ENCODE data around the gene RASL11A. TPM values are rescaled to one million over a fixed set of nuclear protein-coding genes. Genes with fewer than 3 reads are reported as not detected.
A peak's percentile ranks its signal among the peaks of the same experiment; 100 is the strongest.

Gene RASL11A
- total and polyA plus RNA-seq, 12 donors, result 3.4 to 28.4 (median 9.2) TPM

- Histone ChIP-seq H3K27me3 (no peaks in the 10 kb centered on the region), H3K36me3 (replicated peaks in 1 of 2) (peaks cover 0 to 21% of the 10 kb centered on the region in 2 donors), H3K9me3 (replicated peaks in 1 of 3) (no peaks in the 10 kb centered on the region), H3K27ac (peak overlapping the region; percentile 80 to 99 (median 91)), H3K4me1 (replicated peaks in 1 of 2) (peaks cover 10 to 45% of the 10 kb centered on the region in 2 donors), H3K4me3 (peak overlapping the region; percentile 30 to 80 (median 66))
- WGBS, 4 donors, result 1% methylated on average over 9 of the region's 9 CpGs
- DNase-seq, result no peak
- intact Hi-C loops (cut with DNase I), result no loop called here
- TF ChIP-seq CTCF (IDR thresholded peaks at IDR 0.05) (no peak), POLR2A (IDR thresholded peaks at IDR 0.05) (no peak)
Observed at GRCh38 chr13:27250833-27251165, 19.8 kb upstream of the RASL11A start.

GRCh38 chr13:27251166-27252091, 19.2 kb upstream of the RASL11A start, which contains the start of gene RPL21:
RPL21 (plus strand) TSS chr13:27251558; CDS start chr13:27253777, 2,219 bp downstream.
- peaks cover 0 to 28% of the 10 kb centered on the region in 2 donors for H3K36me3 ChIP-seq (replicated peaks in 1 of 2)
- H3K4me3 ChIP-seq, result peak within 1 kb of the TSS; percentile 30 to 80 (median 66)
- intact Hi-C loops (cut with DNase I), result no loop called here
- no peaks in the 10 kb centered on the region for H3K27me3 ChIP-seq
- peaks cover 10 to 47% of the 10 kb centered on the region in 2 donors for H3K4me1 ChIP-seq (replicated peaks in 1 of 2)
- WGBS, 4 donors, result 0 to 1% (median 0%) methylated on average over 23 to 69 of the region's 69 CpGs
- no peaks in the 10 kb centered on the region for H3K9me3 ChIP-seq (replicated peaks in 1 of 3)
- DNase-seq, result peak; percentile 94 to 98 (median 96)
- TF ChIP-seq POLR2A (IDR thresholded peaks at IDR 0.05) (peak; percentile 63 to 83), CTCF (IDR thresholded peaks at IDR 0.05) (no peak)
- H3K27ac ChIP-seq, result peak within 1 kb of the TSS; percentile 80 to 99 (median 91)

- TF ChIP-seq CTCF (IDR thresholded peaks at IDR 0.05), result no peak
- no peak for TF ChIP-seq POLR2A (IDR thresholded peaks at IDR 0.05)
- Histone ChIP-seq H3K9me3 (replicated peaks in 1 of 3) (no peaks in the 10 kb centered on the region), H3K36me3 (replicated peaks in 1 of 2) (peaks cover 0 to 38% of the 10 kb centered on the region in 2 donors), H3K4me3 (peak overlapping the region in 2 of 4 donors; percentile 65 to 68), H3K4me1 (replicated peaks in 1 of 2) (peaks cover 10 to 47% of the 10 kb centered on the region in 2 donors), H3K27ac (peak overlapping the region in 3 of 5 donors; percentile 91 to 99 (median 97)), H3K27me3 (no peaks in the 10 kb centered on the region)
- no peak for DNase-seq
- intact Hi-C loops (cut with DNase I), result no loop called here
Observed at GRCh38 chr13:27252467-27252866, 18.2 kb upstream of the RASL11A start.

- no peak for DNase-seq
- peaks cover 0 to 51% of the 10 kb centered on the region in 2 donors for H3K36me3 ChIP-seq (replicated peaks in 1 of 2)
- intact Hi-C loops (cut with DNase I), result no loop called here
- no peak for TF ChIP-seq CTCF (IDR thresholded peaks at IDR 0.05)
- TF ChIP-seq POLR2A (IDR thresholded peaks at IDR 0.05), result no peak
- peaks cover 8 to 47% of the 10 kb centered on the region in 2 donors for H3K4me1 ChIP-seq (replicated peaks in 1 of 2)
- no peak overlapping the region for H3K27ac ChIP-seq
- WGBS, 4 donors, result 83 to 93% (median 91%) methylated on average over 3 of the region's 3 CpGs
- H3K27me3 ChIP-seq, result no peaks in the 10 kb centered on the region
- H3K4me3 ChIP-seq, result no peak overlapping the region
- H3K9me3 ChIP-seq (replicated peaks in 1 of 3), result no peaks in the 10 kb centered on the region
Observed at GRCh38 chr13:27257233-27257568, 13.4 kb upstream of the RASL11A start.

All from adrenal gland (tissue), 12 donors.